Heart left ventricle (tissue), 16 donors: Measurements from ENCODE around the gene TVP23C. TPM values are rescaled to one million over a fixed set of nuclear protein-coding genes. Genes with fewer than 3 reads are reported as not detected.

ENCODE experiments used
- ATAC-seq, 4 donors: fragments of 200-7000 bp; cut with Tn5 transposase; one replicate each; pipeline ENCODE4 v1.9.1; 2020 to 2022; ENCODE audit warnings: moderate library complexity in 4 of 4, mild to moderate bottlenecking in 3 of 4, moderate number of reproducible peaks in 1 of 4
- DNase-seq, 5 donors: peaks; one replicate each; pipeline ENCODE4 v3.0.0-alpha.2; 2020
- H3K27ac ChIP-seq, 12 donors: fragments of 200-600 bp; sonication (generic) in 4 of 12; one replicate each; pipeline versions ENCODE4 v1.5.0 to v1.8.0; 2016 to 2022; ENCODE audit warnings: mild to moderate bottlenecking in 2 of 12
- H3K27me3 ChIP-seq, 9 donors: fragments of 200-600 bp; sonication (generic) in 2 of 9; one replicate each; pipeline versions ENCODE4 v1.5.1 to v1.8.0; 2016 to 2022; ENCODE audit warnings: mild to moderate bottlenecking in 3 of 9
- H3K36me3 ChIP-seq, 9 donors: fragments of 200-600 bp; sonication (generic) in 2 of 9; one replicate each; pipeline versions ENCODE4 v1.5.0 to v1.8.0; 2018 to 2022; ENCODE audit warnings: mild to moderate bottlenecking in 2 of 9
- H3K4me1 ChIP-seq, 12 donors: fragments of 200-600 bp; sonication (generic) in 4 of 12; one replicate each; pipeline versions ENCODE4 v1.5.0 to v1.8.0; 2016 to 2022; ENCODE audit warnings: mild to moderate bottlenecking in 3 of 12
- H3K4me3 ChIP-seq, 12 donors: fragments of 200-600 bp; sonication (generic) in 4 of 12; one replicate each; pipeline versions ENCODE4 v1.5.0 to v1.8.0; 2017 to 2022; ENCODE audit warnings: mild to moderate bottlenecking in 9 of 12, moderate library complexity in 4 of 12
- H3K9me3 ChIP-seq, 12 donors: fragments of 200-600 bp; sonication (generic) in 4 of 12; one replicate each; pipeline versions ENCODE4 v1.5.0 to v1.8.0; 2016 to 2022; ENCODE audit warnings: mild to moderate bottlenecking in 1 of 12
- POLR2A ChIP-seq, 2 donors: fragments of 450-650 bp; IDR thresholded peaks; one replicate each; pipeline ENCODE4 v1.6.1; 2017; ENCODE audit warnings: antibody characterized with exemption in 2 of 2, mild to moderate bottlenecking in 2 of 2, moderate library complexity in 2 of 2
- WGBS, 4 donors: extraction: QIAGEN DNeasy Blood & Tissue Kit in 2 of 4; methylation state at CpG; one replicate each; pipeline versions ENCODE4 v1.1.5 to v1.1.7; 2013 to 2018; 5-methylcytosine and 5-hydroxymethylcytosine counted together
- intact Hi-C, 10 donors: fragments of 100-400 bp; cut with DNase I; formaldehyde crosslinking; loops; one replicate each; pipeline versions ENCODE4 v1.11.1 to v1.14.2; 2022
- polyA plus RNA-seq, 2 donors: library from polyadenylated mRNA; stranded (reverse); fragments of 200-250 nt; gene quantifications; one replicate each; pipeline ENCODE4 v1.2.3, GENCODE V29; 2013
- total RNA-seq, 9 donors: library from RNA; depleted of rRNA in 2 of 9; stranded (reverse); fragments of >200 nt in 2 of 9; fragmentation: NEBNext Ultra II Directional in 3 of 9; extraction: Animal tissue kit (Norgen Biotek cat#: 25700) in 3 of 9; gene quantifications; one replicate each; pipeline versions ENCODE4 v1.1.0 to v1.2.4, GENCODE V29; 2016 to 2023
- TF ChIP-seq, protein P1 (sequence below), 12 donors: fragments of 200-600 bp; sonication (generic) in 4 of 12; IDR thresholded peaks; one replicate each; pipeline versions ENCODE4 v1.5.0 to v1.8.0; 2018 to 2022; ENCODE audit warnings: antibody characterized with exemption in 12 of 12, mild to moderate bottlenecking in 5 of 12
- donor health status: ischemic (EF 13 %, LVEDD 7.1; RV severe dilation, severe dysfunction).
- donor health status: healthy with polysubstance abuse.
- donor health status: DM: no; HTN: yes; CAD: no.
- donor health status: DM: no; HTN: no; CAD: no.
- donor health status: ischemic (EF 25% LVEDD 6.9; RV normal size, moderate dysfunction).
- donor health status: ischemic (EF 25% LVEDD 5.7; RV mildly dilated, moderate dysfunction).
- donor health status: healthy.
- donor health status: DM: yes; HTN: yes; CAD: no.
- donor health status: ischemic (EF 35%, LVEDD 5.7; RV mildly dilated, moderate dysfunction).
- donor health status: nonischemic (EF 11% LVEDD 7.7; RV severe dilation, severe dysfunction).
- donor health status: DM: yes; HTN: yes; CAD: no.
- donor health status: PGD.
- donor health status: ischemic (EF 29% LVEDD 5.4; RV normal size, mild dysfunction).
- donor health status: nonischemic (EF 23%, LVEDD 6.1; RV moderate dilation, normal function).

Gene TVP23C
- total and polyA plus RNA-seq, 11 donors: 1.9 to 8.7 (median 5.2) TPM

GRCh38 chr17:15501282-15501681 is 62.0 kb downstream of the TVP23C start:
- H3K27ac ChIP-seq: peak overlapping the region in 2 of 12 donors; percentile 75 to 82
- TF ChIP-seq, protein P1, sequence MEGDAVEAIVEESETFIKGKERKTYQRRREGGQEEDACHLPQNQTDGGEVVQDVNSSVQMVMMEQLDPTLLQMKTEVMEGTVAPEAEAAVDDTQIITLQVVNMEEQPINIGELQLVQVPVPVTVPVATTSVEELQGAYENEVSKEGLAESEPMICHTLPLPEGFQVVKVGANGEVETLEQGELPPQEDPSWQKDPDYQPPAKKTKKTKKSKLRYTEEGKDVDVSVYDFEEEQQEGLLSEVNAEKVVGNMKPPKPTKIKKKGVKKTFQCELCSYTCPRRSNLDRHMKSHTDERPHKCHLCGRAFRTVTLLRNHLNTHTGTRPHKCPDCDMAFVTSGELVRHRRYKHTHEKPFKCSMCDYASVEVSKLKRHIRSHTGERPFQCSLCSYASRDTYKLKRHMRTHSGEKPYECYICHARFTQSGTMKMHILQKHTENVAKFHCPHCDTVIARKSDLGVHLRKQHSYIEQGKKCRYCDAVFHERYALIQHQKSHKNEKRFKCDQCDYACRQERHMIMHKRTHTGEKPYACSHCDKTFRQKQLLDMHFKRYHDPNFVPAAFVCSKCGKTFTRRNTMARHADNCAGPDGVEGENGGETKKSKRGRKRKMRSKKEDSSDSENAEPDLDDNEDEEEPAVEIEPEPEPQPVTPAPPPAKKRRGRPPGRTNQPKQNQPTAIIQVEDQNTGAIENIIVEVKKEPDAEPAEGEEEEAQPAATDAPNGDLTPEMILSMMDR (IDR thresholded peaks at IDR 0.05): no peak
- no peak for TF ChIP-seq POLR2A (IDR thresholded peaks at IDR 0.05)
- no peaks in the 10 kb centered on the region for H3K36me3 ChIP-seq

DNA sequence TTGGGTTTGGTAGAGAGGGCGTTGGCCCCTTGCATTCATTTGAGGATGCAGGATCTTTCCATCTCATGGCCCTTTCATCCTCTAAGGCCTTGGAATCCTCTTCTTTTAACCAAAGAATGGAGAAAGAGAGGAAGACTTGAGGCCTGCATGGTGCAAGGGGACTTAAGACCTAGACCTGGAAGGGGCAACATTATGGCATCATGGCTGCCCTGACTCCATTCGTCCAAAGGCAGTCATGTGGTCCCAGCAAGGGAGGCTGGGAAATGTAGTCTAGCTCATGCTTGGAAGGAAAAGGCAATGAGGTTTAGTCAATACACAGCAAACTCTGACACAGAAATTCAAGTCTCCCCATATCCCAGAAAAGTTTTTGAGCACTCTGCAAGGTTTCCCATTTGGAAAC is 65.2 kb downstream of the TVP23C start:
- Histone ChIP-seq H3K4me1 (peaks cover 0 to 29% (median 17%) of the 10 kb centered on the region in 12 donors), H3K27me3 (no peaks in the 10 kb centered on the region), H3K4me3 (no peak overlapping the region), H3K27ac (no peak overlapping the region), H3K9me3 (no peaks in the 10 kb centered on the region), H3K36me3 (no peaks in the 10 kb centered on the region)
- DNase-seq (no peak), ATAC-seq (peak in 2 of 4 donors; percentile 26 to 28)
- TF ChIP-seq, protein P1 (IDR thresholded peaks at IDR 0.05): no peak
- no peak for TF ChIP-seq POLR2A (IDR thresholded peaks at IDR 0.05)
- WGBS, 4 donors: 72 to 89% (median 85%) methylated on average over 2 of the region's 2 CpGs
- intact Hi-C loops: loop anchor here in 2 of 10 donors (5.0 to 10.0 kb wide), 3 partner anchors 41 to 63 kb away; no protein-coding TSS in a partner anchor

More at GRCh38 chr17:15501282-15501681, 62.0 kb downstream of the TVP23C start:
- 72 to 88% (median 79%) methylated on average over 3 of the region's 3 CpGs for WGBS, 4 donors
- ATAC-seq: no peak
- Histone ChIP-seq H3K9me3 (no peaks in the 10 kb centered on the region), H3K27me3 (no peaks in the 10 kb centered on the region), H3K4me3 (no peak overlapping the region), H3K4me1 (peaks cover 0 to 26% (median 19%) of the 10 kb centered on the region in 12 donors)
- DNase-seq: no peak
- intact Hi-C loops: loop anchor here in 3 of 10 donors (5.0 kb wide), 3 partner anchors 44 to 244 kb away; partner anchors contain the start of gene TEKT3 (in 1 of the 3)

GRCh38 chr17:15496735-15497670 is 66.3 kb downstream of the TVP23C start:
- 52 to 68% (median 60%) methylated on average over 7 of the region's 7 CpGs for WGBS, 4 donors
- no peak overlapping the region for H3K4me3 ChIP-seq
- DNase-seq: no peak
- intact Hi-C loops: loop anchor here in 2 of 10 donors (5.0 to 10.0 kb wide), 3 partner anchors 40 to 62 kb away; no protein-coding TSS in a partner anchor
- no peaks in the 10 kb centered on the region for H3K27me3 ChIP-seq
- H3K4me1 ChIP-seq: peaks cover 0 to 22% (median 10%) of the 10 kb centered on the region in 12 donors
- H3K9me3 ChIP-seq: no peaks in the 10 kb centered on the region
- TF ChIP-seq, protein P1 (IDR thresholded peaks at IDR 0.05): no peak
- no peak for TF ChIP-seq POLR2A (IDR thresholded peaks at IDR 0.05)
- ATAC-seq: peak in 1 of 4 donors; percentile 31
- H3K36me3 ChIP-seq: no peaks in the 10 kb centered on the region
- peak overlapping the region in 5 of 12 donors; percentile 1 to 36 (median 28) for H3K27ac ChIP-seq

- TF ChIP-seq POLR2A (IDR thresholded peaks at IDR 0.05): no peak
- TF ChIP-seq, protein P1 (IDR thresholded peaks at IDR 0.05): no peak
- DNase-seq: no peak
- Histone ChIP-seq H3K9me3 (no peaks in the 10 kb centered on the region), H3K36me3 (no peaks in the 10 kb centered on the region), H3K27ac (peak overlapping the region in 2 of 12 donors; percentile 11 to 15), H3K4me3 (no peak overlapping the region), H3K27me3 (no peaks in the 10 kb centered on the region), H3K4me1 (peaks cover 0 to 37% (median 19%) of the 10 kb centered on the region in 12 donors)
- intact Hi-C loops: loop anchor here in 3 of 10 donors (5.0 to 10.0 kb wide), 4 partner anchors 38 to 60 kb away; no protein-coding TSS in a partner anchor
- no peak for ATAC-seq
These were observed 68.5 kb downstream of the TVP23C start for GRCh38 chr17:15494821-15495220.
